Type B pancreatic cell (in vitro differentiated cells): ENCODE data around the gene CCZ1. TPM values are rescaled to one million over a fixed set of nuclear protein-coding genes. Genes with fewer than 3 reads are reported as not detected.
"Not testable (repeated sequence)": the region's sequence is repeated elsewhere in the genome, so short reads cannot be mapped to it uniquely, and the experiment has no call there.

Source experiments
- DNase-seq: peaks from one replicate; pipeline ENCODE4 v3.0.0; 2021; ENCODE audit warnings: mixed read lengths; ENCODE audit not compliant: unreplicated experiment; ENCODE audit errors: extremely low spot score
- H3K27ac Mint-ChIP-seq: 2 replicates; pipeline ENCODE4 v1.8.0; 2021; ENCODE audit warnings: mild to moderate bottlenecking, mixed read lengths
- H3K27me3 Mint-ChIP-seq: 2 replicates; pipeline ENCODE4 v1.8.0; 2021; ENCODE audit warnings: mixed read lengths
- H3K36me3 Mint-ChIP-seq: 2 replicates; pipeline ENCODE4 v1.8.0; 2021; ENCODE audit warnings: mixed read lengths
- H3K4me1 Mint-ChIP-seq: one replicate; pipeline ENCODE4 v1.8.0; 2021; ENCODE audit warnings: mixed read lengths; ENCODE audit not compliant: unreplicated experiment
- H3K4me3 Mint-ChIP-seq: 2 replicates; pipeline ENCODE4 v1.8.0; 2021; ENCODE audit warnings: mild to moderate bottlenecking, mixed read lengths
- H3K9me3 Mint-ChIP-seq: 2 replicates; pipeline ENCODE4 v1.8.0; 2021; ENCODE audit warnings: mixed read lengths
- total RNA-seq: library from RNA; stranded (reverse); gene quantifications from 2 replicates; pipeline ENCODE4 v1.2.1, GENCODE V29; 2021; ENCODE audit warnings: low replicate concordance

CCZ1 gene
- total RNA-seq, 1 donor from 2014 or later = 82.6 TPM

- H3K9me3 Mint-ChIP-seq, H3K4me3 Mint-ChIP-seq, H3K27ac Mint-ChIP-seq, H3K4me1 Mint-ChIP-seq, DNase-seq, H3K27me3 Mint-ChIP-seq, H3K36me3 Mint-ChIP-seq: not testable (repeated sequence)
Observed at GRCh38 chr7:5963205-5963604, 64.7 kb downstream of the CCZ1 start.

- H3K9me3 Mint-ChIP-seq, H3K36me3 Mint-ChIP-seq, H3K27ac Mint-ChIP-seq, H3K27me3 Mint-ChIP-seq, H3K4me3 Mint-ChIP-seq, H3K4me1 Mint-ChIP-seq, DNase-seq: not testable (repeated sequence)
Observed at GRCh38 chr7:5963810-5964209, 65.3 kb downstream of the CCZ1 start.

- DNase-seq, H3K4me3 Mint-ChIP-seq, H3K27me3 Mint-ChIP-seq, H3K9me3 Mint-ChIP-seq, H3K27ac Mint-ChIP-seq, H3K4me1 Mint-ChIP-seq, H3K36me3 Mint-ChIP-seq: not testable (repeated sequence)
Observed at GRCh38 chr7:5970347-5970911, 71.9 kb downstream of the CCZ1 start, which contains the start of gene RSPH10B. TSS of gene RSPH10B (minus strand) at chr7:5970689. CDS start at chr7:5967116, 3,573 bp downstream.

- not testable (repeated sequence) for H3K36me3 Mint-ChIP-seq, H3K27ac Mint-ChIP-seq, H3K27me3 Mint-ChIP-seq, DNase-seq, H3K4me1 Mint-ChIP-seq, H3K4me3 Mint-ChIP-seq, H3K9me3 Mint-ChIP-seq
Observed at GRCh38 chr7:5973580-5973979, 75.0 kb downstream of the CCZ1 start.

Other genes with a start within 250 kb of the CCZ1 start
- gene RNF216, start 117.1 kb upstream of the CCZ1 start, total RNA-seq = 26.9 and 35.8 TPM in 2 replicates
- gene OCM, start 17.9 kb upstream of the CCZ1 start, total RNA-seq = not detected in 2 replicates
- 0.36 and 0.85 TPM in 2 replicates for gene RSPH10B, start 72.0 kb downstream of the CCZ1 start, total RNA-seq
- 20.6 and 22.6 TPM in 2 replicates for gene PMS2, start 110.3 kb downstream of the CCZ1 start, total RNA-seq
- gene AIMP2, start 110.5 kb downstream of the CCZ1 start, total RNA-seq = 40.2 and 40.5 TPM in 2 replicates
- gene ANKRD61, start 132.6 kb downstream of the CCZ1 start, total RNA-seq = 0.31 TPM in 1 of 2 replicates, not detected in the other
- gene EIF2AK1, start 160.4 kb downstream of the CCZ1 start, total RNA-seq = 107 and 118 TPM in 2 replicates
- gene USP42, start 206.2 kb downstream of the CCZ1 start, total RNA-seq = 17.0 and 19.7 TPM in 2 replicates